SK-N-MC (cell line): ENCODE data around the gene GLRX3.

Experiments used
- EZH2 ChIP-seq: fragments of 200-600 bp; sonication (generic); IDR thresholded peaks from one replicate; pipeline ENCODE4 v1.6.1; 2017; ENCODE audit warnings: antibody characterized with exemption
- POLR2AphosphoS5 ChIP-seq: IDR thresholded peaks from 2 replicates; pipeline ENCODE4 v1.6.1; 2012; ENCODE audit warnings: mild to moderate bottlenecking, low read depth, low read length, borderline replicate concordance

GRCh38 chr10:130138479-130138866, 2.3 kb downstream of the GLRX3 start:
- TF ChIP-seq POLR2AphosphoS5 (no peak), EZH2 (no peak)
